GM19328 (cell line): ENCODE data around the gene SIGMAR1.

Experiments
- ATAC-seq: cut with Tn5 transposase; IDR thresholded peaks from one replicate; pipeline ENCODE4 v1.9.1; 2021; ENCODE audit warnings: mild to moderate bottlenecking, moderate library complexity; ENCODE audit not compliant: unreplicated experiment

SIGMAR1 gene

DNA sequence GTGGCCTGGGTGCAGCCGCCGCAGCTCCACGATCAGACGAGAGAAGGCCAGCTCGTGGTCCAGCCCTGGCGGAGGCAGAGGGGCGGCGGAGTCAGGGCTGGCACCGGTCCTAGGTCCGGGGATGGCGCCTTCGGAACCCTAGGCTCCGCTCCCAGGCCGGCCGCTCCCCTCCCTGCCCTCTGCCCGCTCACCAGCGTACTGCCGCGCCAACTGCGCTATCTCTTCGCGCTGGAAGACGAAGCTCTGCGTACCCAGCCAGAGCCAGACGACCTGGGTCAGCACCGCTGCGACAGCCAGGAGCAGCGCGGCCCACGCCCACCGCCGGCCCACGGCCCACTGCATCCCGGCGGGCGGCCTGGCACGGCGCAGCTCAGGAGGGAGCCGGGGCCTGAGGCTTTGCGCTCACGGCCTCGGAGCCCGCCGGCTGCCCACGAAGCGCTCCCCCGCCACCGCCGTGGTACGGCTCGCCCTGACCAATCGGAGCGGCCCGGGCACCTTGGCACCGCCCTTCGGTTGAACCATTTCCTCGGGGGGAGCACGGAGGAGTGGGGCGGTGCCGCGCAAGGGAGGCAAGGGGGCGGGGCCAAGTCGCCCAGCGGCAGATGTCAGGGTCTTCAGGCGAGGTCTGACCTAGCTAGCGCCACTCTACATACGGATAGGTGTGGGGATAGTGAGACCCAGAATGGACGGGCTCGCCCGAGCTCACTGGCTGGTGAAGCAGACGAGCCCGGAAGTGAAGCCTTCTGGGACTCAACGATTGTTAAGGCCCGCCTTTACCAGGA, at the start of gene SIGMAR1:
SIGMAR1 (minus strand) TSS at position 432 of the 782 bp plus-strand sequence; CDS start at position 342, 90 bp downstream.
- ATAC-seq: peak; percentile 80

- no peak for ATAC-seq
Measured at GRCh38 chr9:34686732-34687131, 49.1 kb upstream of the SIGMAR1 start.

GRCh38 chr9:34686231-34686630, 48.6 kb upstream of the SIGMAR1 start:
- no peak for ATAC-seq

DNA sequence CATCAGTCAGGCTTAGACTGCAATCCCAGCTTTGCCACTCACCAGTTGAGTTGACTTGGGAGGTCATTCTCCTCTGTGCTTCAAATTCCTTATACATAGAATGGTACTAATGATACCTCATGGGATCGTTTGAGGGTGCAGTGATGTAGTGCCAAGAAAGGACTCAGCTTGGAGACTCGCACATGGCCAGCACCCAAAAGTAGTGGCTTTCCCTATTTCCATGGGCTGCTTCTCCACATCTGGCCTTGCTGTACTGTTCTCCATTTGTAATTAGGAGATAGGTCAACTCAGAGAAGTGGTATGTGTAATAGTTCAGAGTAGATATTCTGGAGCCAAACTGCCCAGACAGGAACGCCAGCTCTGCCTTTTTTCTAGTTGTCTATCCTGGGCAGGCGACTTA, 48.0 kb upstream of the SIGMAR1 start:
- ATAC-seq: no peak

DNA sequence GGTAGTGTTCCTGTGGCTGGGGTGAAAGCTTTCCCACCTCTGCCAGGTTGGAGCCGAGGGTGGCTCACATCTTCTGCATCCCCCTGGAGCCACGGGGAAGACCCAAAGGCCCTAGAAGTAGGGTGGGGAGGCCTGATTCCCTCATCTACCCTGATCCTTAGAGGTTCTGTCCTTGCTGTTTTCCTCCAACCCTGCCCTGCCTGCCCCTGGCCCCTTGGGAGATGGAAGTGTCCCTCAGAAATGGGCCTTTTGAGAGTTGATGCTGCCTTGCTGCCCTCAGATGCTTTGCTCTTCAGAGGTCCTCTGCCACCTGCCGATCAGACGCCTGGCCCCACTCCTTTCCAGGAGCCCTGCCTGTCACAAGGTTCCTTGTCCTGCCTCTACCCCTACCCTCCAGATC, 47.2 kb upstream of the SIGMAR1 start:
- no peak for ATAC-seq

- ATAC-seq: no peak
Measured at GRCh38 chr9:34684145-34684544, 46.6 kb upstream of the SIGMAR1 start.

DNA sequence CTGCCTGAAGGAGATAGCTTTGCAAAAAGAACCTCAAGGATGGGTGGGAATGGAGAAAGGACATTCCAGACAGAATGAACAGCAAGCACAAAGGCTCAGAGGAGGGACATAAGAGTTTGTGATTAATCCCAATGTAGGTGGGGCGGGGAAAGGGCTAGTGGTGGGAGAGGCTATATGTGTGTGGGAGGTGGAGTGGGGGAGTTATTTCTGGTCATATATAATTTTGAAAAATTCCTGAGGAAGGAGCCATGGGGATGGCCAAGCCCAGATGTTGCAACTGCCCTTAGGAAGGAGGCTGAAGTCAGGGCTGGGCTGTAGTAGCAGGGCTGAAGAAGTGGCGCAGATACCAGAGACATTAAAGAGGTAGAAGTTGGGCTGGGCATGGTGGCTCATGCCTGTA, 38.3 kb upstream of the SIGMAR1 start:
- no peak for ATAC-seq

DNA sequence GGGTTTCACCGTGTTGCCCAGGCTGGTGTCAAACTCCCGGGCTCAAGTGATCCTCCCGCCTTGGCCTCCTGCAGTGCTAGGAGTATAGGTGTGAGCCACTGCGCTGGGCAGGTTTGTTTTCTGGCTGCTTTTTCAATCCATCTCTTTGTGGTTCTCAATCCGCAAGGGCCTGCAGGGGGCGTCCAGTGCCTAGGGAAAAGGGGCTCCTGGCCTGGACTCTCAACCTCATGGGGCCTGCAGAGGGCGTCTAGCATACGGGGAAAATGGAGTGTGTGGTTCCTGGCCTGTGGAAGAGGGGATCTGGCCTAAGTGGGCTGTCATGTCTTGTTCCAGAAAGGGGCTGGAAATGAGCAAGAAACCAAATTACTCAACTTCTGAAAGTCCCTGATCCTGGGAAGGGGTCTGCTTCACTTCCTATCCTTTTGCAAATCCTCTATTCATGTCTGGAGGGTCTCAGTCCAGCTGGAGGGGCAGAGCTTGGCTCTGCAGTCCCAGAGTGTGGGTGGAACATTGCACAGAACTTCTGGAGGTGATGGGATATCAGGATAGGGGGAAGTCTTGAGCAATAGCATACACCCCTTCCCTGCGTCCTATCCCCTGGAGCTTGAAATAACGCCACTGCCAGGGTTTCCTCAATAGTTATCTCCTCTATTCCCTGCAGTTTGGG, 37.6 kb upstream of the SIGMAR1 start:
- ATAC-seq: no peak

DNA sequence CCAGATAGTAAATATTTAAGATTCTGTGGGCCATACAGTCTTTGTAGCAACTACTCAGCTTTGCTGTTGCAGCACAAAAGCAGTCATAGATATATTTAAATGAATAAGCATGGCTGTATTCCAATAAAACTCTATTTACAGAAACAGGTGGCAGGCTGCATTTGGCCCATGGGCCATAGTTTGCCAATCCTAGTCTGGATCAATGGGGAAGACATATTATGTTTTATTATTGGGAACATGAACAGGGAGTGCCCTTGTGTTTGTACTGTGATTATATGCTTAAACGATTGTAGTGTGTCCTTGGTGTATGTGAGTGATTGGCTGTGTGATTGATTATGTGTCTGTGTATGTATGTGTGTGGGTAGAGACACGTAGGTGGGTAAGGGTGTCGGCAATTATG, 36.9 kb upstream of the SIGMAR1 start:
- ATAC-seq: no peak

- ATAC-seq: no peak
Measured at GRCh38 chr9:34671307-34671706, 33.7 kb upstream of the SIGMAR1 start.

DNA sequence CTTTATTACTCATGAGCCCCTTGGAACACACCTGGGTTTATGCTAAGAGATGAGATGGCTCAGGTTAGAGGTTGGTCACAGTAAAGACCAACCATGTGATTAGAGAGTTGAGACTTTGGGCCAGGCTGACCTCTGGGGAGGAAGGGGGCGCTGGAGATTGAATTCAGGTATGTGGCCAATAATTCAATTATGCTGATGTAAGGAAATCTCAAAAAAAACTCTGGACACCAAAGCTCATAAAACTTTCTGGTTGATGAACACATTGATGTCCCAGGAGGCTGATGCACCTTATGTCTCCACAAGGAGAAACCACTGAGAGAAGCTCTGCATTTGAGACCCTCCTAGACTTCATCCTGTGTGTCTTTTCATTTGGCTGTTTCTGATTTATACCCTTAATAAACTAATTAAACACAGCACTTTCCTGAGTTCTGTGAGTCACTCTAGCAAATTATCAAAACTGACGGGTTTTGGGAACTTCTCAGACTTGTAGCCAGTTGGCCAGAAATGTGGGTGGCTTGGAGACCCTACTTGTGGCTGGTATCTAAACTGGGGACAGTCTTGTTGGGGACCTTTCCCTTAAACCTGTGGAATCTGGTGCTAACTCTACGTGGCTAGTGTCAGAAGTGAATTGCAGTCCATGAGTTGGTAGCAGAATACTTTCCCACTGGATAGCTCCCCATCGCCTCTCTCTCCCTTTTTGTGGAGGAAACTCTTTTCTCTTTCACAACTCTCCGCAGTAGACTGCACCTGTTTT, 32.4 kb upstream of the SIGMAR1 start:
- no peak for ATAC-seq

GRCh38 chr9:34665381-34666250, 28.0 kb upstream of the SIGMAR1 start:
- ATAC-seq: peak; percentile 67

DNA sequence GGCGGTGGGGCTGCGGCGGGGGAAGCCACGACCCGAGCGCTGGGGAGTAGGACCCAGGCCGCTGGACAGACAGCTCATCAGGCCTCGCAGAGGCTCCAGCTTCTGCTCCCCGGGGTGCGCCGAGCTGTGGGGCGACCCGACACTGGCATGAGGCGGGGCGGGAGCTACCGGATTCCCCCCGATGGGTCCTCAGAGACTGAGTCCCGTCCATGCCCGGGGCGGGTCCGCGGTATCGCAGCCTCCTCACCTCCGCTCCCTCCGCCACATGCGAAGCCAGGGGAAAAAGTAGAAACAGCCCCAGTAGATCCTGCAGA, 27.4 kb upstream of the SIGMAR1 start:
- ATAC-seq: no peak

- ATAC-seq: peak; percentile 41
Measured at GRCh38 chr9:34664281-34665066, 26.9 kb upstream of the SIGMAR1 start.

GRCh38 chr9:34663303-34663605, 25.7 kb upstream of the SIGMAR1 start:
- ATAC-seq: no peak

GRCh38 chr9:34662526-34663302, 25.1 kb upstream of the SIGMAR1 start, which contains the start of gene CCL27:
TSS of gene CCL27 (minus strand) at chr9:34662657. CDS start at chr9:34662633, 24 bp downstream.
- ATAC-seq: no peak

- no peak for ATAC-seq
Measured at GRCh38 chr9:34659592-34660253, 22.1 kb upstream of the SIGMAR1 start.

GRCh38 chr9:34658461-34658860, 20.9 kb upstream of the SIGMAR1 start:
- no peak for ATAC-seq

GRCh38 chr9:34656992-34657391, 19.4 kb upstream of the SIGMAR1 start:
- no peak for ATAC-seq
